ENCODE data around the gene NSUN4. TPM values are rescaled to one million over a fixed set of nuclear protein-coding genes. Genes with fewer than 3 reads are reported as not detected.

NSUN4 gene
- total RNA-seq, 1 donor from 2014 or later: 29.6 TPM

GRCh38 chr1:46341222-46342083 lies 846 bp downstream of the NSUN4 start:
- peak overlapping the region; percentile 77 for H3K4me3 ChIP-seq (ENCODE audit: low read depth, low read length)
- no peak for DNase-seq (ENCODE audit: low read depth)
- H3K36me3 ChIP-seq (ENCODE audit: control insufficient read depth, insufficient read depth, low read length): peaks cover 1% of the 10 kb centered on the region
- TF ChIP-seq CTCF (IDR thresholded peaks at IDR 0.05; ENCODE audit: insufficient read depth, low read length, poor library complexity, severe bottlenecking): no peak
- no peaks in the 10 kb centered on the region for H3K27me3 ChIP-seq (ENCODE audit: control insufficient read depth, insufficient read depth, low read length)

- peak; percentile 50 for TF ChIP-seq CTCF (IDR thresholded peaks at IDR 0.05; ENCODE audit: insufficient read depth, low read length, poor library complexity, severe bottlenecking)
- no peak for DNase-seq (ENCODE audit: low read depth)
- Histone ChIP-seq H3K4me3 (ENCODE audit: low read depth, low read length) (no peak overlapping the region), H3K27me3 (ENCODE audit: control insufficient read depth, insufficient read depth, low read length) (no peaks in the 10 kb centered on the region), H3K36me3 (ENCODE audit: control insufficient read depth, insufficient read depth, low read length) (peaks cover 1% of the 10 kb centered on the region)
These were observed 1.6 kb downstream of the NSUN4 start for GRCh38 chr1:46342084-46342656.

- DNase-seq (ENCODE audit: low read depth): no peak
- Histone ChIP-seq H3K36me3 (ENCODE audit: control insufficient read depth, insufficient read depth, low read length) (peaks cover 1% of the 10 kb centered on the region), H3K4me3 (ENCODE audit: low read depth, low read length) (no peak overlapping the region), H3K27me3 (ENCODE audit: control insufficient read depth, insufficient read depth, low read length) (no peaks in the 10 kb centered on the region)
- no peak for TF ChIP-seq CTCF (IDR thresholded peaks at IDR 0.05; ENCODE audit: insufficient read depth, low read length, poor library complexity, severe bottlenecking)
These were observed 2.2 kb downstream of the NSUN4 start for GRCh38 chr1:46342677-46343350.

GRCh38 chr1:46343351-46343695 lies 2.7 kb downstream of the NSUN4 start:
- Histone ChIP-seq H3K4me3 (ENCODE audit: low read depth, low read length) (no peak overlapping the region), H3K27me3 (ENCODE audit: control insufficient read depth, insufficient read depth, low read length) (no peaks in the 10 kb centered on the region), H3K36me3 (ENCODE audit: control insufficient read depth, insufficient read depth, low read length) (peaks cover 1% of the 10 kb centered on the region)
- TF ChIP-seq CTCF (IDR thresholded peaks at IDR 0.05; ENCODE audit: insufficient read depth, low read length, poor library complexity, severe bottlenecking): no peak
- no peak for DNase-seq (ENCODE audit: low read depth)

- H3K4me3 ChIP-seq (ENCODE audit: low read depth, low read length): no peak overlapping the region
- no peak for DNase-seq (ENCODE audit: low read depth)
- H3K36me3 ChIP-seq (ENCODE audit: control insufficient read depth, insufficient read depth, low read length): peaks cover 1% of the 10 kb centered on the region
- TF ChIP-seq CTCF (IDR thresholded peaks at IDR 0.05; ENCODE audit: insufficient read depth, low read length, poor library complexity, severe bottlenecking): no peak
- H3K27me3 ChIP-seq (ENCODE audit: control insufficient read depth, insufficient read depth, low read length): no peaks in the 10 kb centered on the region
These were observed 3.1 kb downstream of the NSUN4 start for GRCh38 chr1:46343705-46344104.

Data from kidney epithelial cell (primary cell).